GM23338 (cell line): ENCODE measurements around the gene RICTOR. TPM values are rescaled to one million over a fixed set of nuclear protein-coding genes. Genes with fewer than 3 reads are reported as not detected.

ENCODE experiments used
- ATAC-seq: fragments of 200-7000 bp; cut with Tn5 transposase; 3 replicates; pipeline ENCODE4 v1.9.1; 2020
- DNase-seq: peaks from one replicate; pipeline ENCODE4 v3.0.0-alpha.2; 2015; ENCODE audit warnings: low spot score
- H2AFZ ChIP-seq: fragments of 200-600 bp; sonication (generic); 2 replicates; pipeline ENCODE4 v1.8.0; 2016; ENCODE audit warnings: antibody characterized with exemption, mild to moderate bottlenecking, moderate library complexity
- H3F3A ChIP-seq: fragments of 200-600 bp; sonication (generic); replicated peaks from 2 replicates; pipeline ENCODE4 v1.8.0; 2017; ENCODE audit warnings: antibody characterized with exemption, mixed run types, low read depth
- H3K27ac ChIP-seq: fragments of 200-600 bp; sonication (generic); 2 replicates; pipeline ENCODE4 v1.6.1; 2016; ENCODE audit warnings: low read depth
- H3K27me3 ChIP-seq: fragments of 200-600 bp; sonication (generic); 2 replicates; pipeline ENCODE4 v1.8.0; 2016; ENCODE audit warnings: mild to moderate bottlenecking, mixed run types, moderate library complexity; ENCODE audit not compliant: insufficient read depth
- H3K36me3 ChIP-seq: fragments of 200-600 bp; sonication (generic); 2 replicates; pipeline ENCODE4 v1.8.0; 2016; ENCODE audit warnings: mild to moderate bottlenecking; ENCODE audit not compliant: insufficient read depth
- H3K4me1 ChIP-seq: fragments of 200-600 bp; sonication (generic); 2 replicates; pipeline ENCODE4 v1.8.0; 2016; ENCODE audit warnings: mild to moderate bottlenecking, moderate library complexity; ENCODE audit not compliant: insufficient read depth
- H3K4me2 ChIP-seq: fragments of 200-600 bp; sonication (generic); 2 replicates; pipeline ENCODE4 v1.7.1; 2017; ENCODE audit warnings: mixed run types
- H3K4me3 ChIP-seq: fragments of 200-600 bp; sonication (generic); 2 replicates; pipeline ENCODE4 v1.6.1; 2016; ENCODE audit warnings: mixed run types
- H3K79me2 ChIP-seq: fragments of 200-600 bp; sonication (generic); replicated peaks from 2 replicates; pipeline ENCODE4 v1.8.0; 2017; ENCODE audit warnings: mild to moderate bottlenecking; ENCODE audit not compliant: insufficient read depth
- H3K9me2 ChIP-seq: fragments of 200-600 bp; sonication (generic); 2 replicates; pipeline ENCODE4 v1.8.0; 2017; ENCODE audit not compliant: insufficient read depth
- H4K20me1 ChIP-seq: fragments of 200-600 bp; sonication (generic); replicated peaks from 2 replicates; pipeline ENCODE4 v1.8.0; 2017; ENCODE audit warnings: mild to moderate bottlenecking; ENCODE audit not compliant: insufficient read depth
- H3K27ac Mint-ChIP-seq: 2 replicates; pipeline ENCODE4 v1.8.0; 2020; ENCODE audit warnings: inconsistent platforms, mild to moderate bottlenecking, moderate library complexity, mixed read lengths
- H3K27me3 Mint-ChIP-seq: 3 replicates; pipeline ENCODE4 v1.8.0; 2022; ENCODE audit warnings: low read depth, mild to moderate bottlenecking, moderate library complexity, mixed read lengths, inconsistent platforms; ENCODE audit not compliant: insufficient read depth, poor library complexity
- H3K36me3 Mint-ChIP-seq: 3 replicates; pipeline ENCODE4 v1.8.0; 2021; ENCODE audit warnings: low read depth, mild to moderate bottlenecking, inconsistent platforms, moderate library complexity, mixed read lengths
- H3K4me1 Mint-ChIP-seq: 3 replicates; pipeline ENCODE4 v1.8.0; 2020; ENCODE audit warnings: mild to moderate bottlenecking, inconsistent platforms, mixed read lengths
- H3K4me3 Mint-ChIP-seq: 3 replicates; pipeline ENCODE4 v1.8.0; 2021; ENCODE audit warnings: moderate library complexity, mild to moderate bottlenecking, inconsistent platforms, mixed read lengths
- H3K9me3 Mint-ChIP-seq: 3 replicates; pipeline ENCODE4 v1.8.0; 2020; ENCODE audit warnings: moderate library complexity, mild to moderate bottlenecking, inconsistent platforms, mixed read lengths
- CREB1 ChIP-seq: fragments of 250-450 bp; sonication (Bioruptor Pico); IDR thresholded peaks from 2 replicates; pipeline ENCODE4 v1.5.0; 2020; ENCODE audit warnings: low read depth, mild to moderate bottlenecking, moderate library complexity
- CTCF ChIP-seq, 2 experiments: fragments of 200-600 bp in 1 of 2; sonication (generic) in 1 of 2; conservative IDR thresholded peaks; 2 replicates each; pipeline versions ENCODE4 v1.5.1 to v1.6.1; 2016 to 2017; ENCODE audit warnings: antibody characterized with exemption in 2 of 2, low read depth in 2 of 2, mild to moderate bottlenecking in 2 of 2, moderate library complexity in 1 of 2
- ETS1 ChIP-seq: IDR thresholded peaks from 2 replicates; pipeline ENCODE4 v1.6.1; 2016; ENCODE audit warnings: antibody characterized with exemption
- EZH2phosphoT487 ChIP-seq: fragments of 200-600 bp; sonication (generic); IDR thresholded peaks from one replicate; pipeline ENCODE4 v1.8.1; 2018; ENCODE audit warnings: antibody characterized with exemption; ENCODE audit not compliant: unreplicated experiment
- JUNB ChIP-seq: IDR thresholded peaks from one replicate; pipeline ENCODE4 v1.6.1; 2016; ENCODE audit warnings: antibody characterized with exemption; ENCODE audit not compliant: unreplicated experiment
- REST ChIP-seq: IDR thresholded peaks from one replicate; pipeline ENCODE4 v1.6.1; 2018; ENCODE audit warnings: antibody characterized with exemption; ENCODE audit not compliant: unreplicated experiment
- STAT1 ChIP-seq: IDR thresholded peaks from one replicate; pipeline ENCODE4 v1.6.1; 2016; ENCODE audit warnings: antibody characterized with exemption; ENCODE audit not compliant: unreplicated experiment
- ZNF331 ChIP-seq: fragments of 250-450 bp; sonication (Bioruptor Pico); IDR thresholded peaks from 2 replicates; pipeline ENCODE4 v1.5.0; 2020; ENCODE audit warnings: low read depth, mild to moderate bottlenecking, moderate library complexity
- ZNF462 ChIP-seq: fragments of 250-450 bp; sonication (Bioruptor Pico); IDR thresholded peaks from 2 replicates; pipeline ENCODE4 v1.5.0; 2020; ENCODE audit warnings: mild to moderate bottlenecking, moderate library complexity
- polyA plus RNA-seq: library from polyadenylated mRNA; unstranded; fragments of >200 nt; fragmentation: Nextera tagmentation; extraction: Ambion mirVana; gene quantifications from 2 replicates; pipeline ENCODE4 v1.2.1, GENCODE V29; 2016
- total RNA-seq: library from RNA; depleted of rRNA; stranded (reverse); fragments of >200 nt; shearing (Covaris generic); gene quantifications from 2 replicates; pipeline ENCODE4 v1.2.3, GENCODE V29; 2014

The RICTOR gene
- total and polyA plus RNA-seq, 2 experiments from 2014 or later: 9.9 to 27.4 TPM

DNA sequence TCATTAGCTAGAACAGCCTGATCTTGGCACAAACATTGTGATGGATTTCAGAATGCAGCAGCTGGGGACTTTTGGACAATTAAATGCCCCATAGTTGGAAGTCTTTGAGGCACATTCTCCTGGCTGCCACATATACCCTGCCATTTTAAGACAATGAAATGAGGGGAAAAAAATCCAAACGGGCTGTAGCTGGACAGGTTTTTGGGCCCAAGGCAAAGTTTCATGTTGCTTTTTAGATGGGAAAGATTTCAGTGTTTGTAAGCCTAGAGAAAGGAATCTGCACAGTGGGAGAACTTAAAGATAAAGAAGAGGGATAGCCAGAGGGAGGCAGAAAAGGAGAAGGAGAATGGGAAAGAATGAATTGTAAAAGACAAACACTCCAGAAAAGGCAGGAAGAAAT lies 30.0 kb upstream of the RICTOR start:
- Mint-ChIP-seq H3K27me3 (peaks cover 6% of the 10 kb centered on the region), H3K36me3 (no peaks in the 10 kb centered on the region), H3K9me3 (no peaks in the 10 kb centered on the region), H3K4me3 (no peak overlapping the region), H3K27ac (no peak overlapping the region), H3K4me1 (no peaks in the 10 kb centered on the region; the same call in 2 of the 3 replicates)
- Histone ChIP-seq H2AFZ (peak overlapping the region; percentile 60), H3K36me3 (no peaks in the 10 kb centered on the region), H3K4me1 (no peaks in the 10 kb centered on the region), H3K27me3 (no peaks in the 10 kb centered on the region), H3K27ac (no peak overlapping the region), H3F3A (no peaks in the 10 kb centered on the region), H3K4me3 (no peak overlapping the region), H4K20me1 (no peaks in the 10 kb centered on the region), H3K9me2 (peaks cover 1% of the 10 kb centered on the region; the same call in 1 of the 2 replicates), H3K4me2 (no peak overlapping the region), H3K79me2 (no peaks in the 10 kb centered on the region)
- no peak for DNase-seq
- ATAC-seq: no peak
- TF ChIP-seq EZH2phosphoT487 (no peak), ETS1 (no peak), CTCF (conservative IDR thresholded peaks at IDR 0.05; ENCODE audit: low read depth in 2 of 2) (no peak), JUNB (no peak)

GRCh38 chr5:39102684-39103155 lies 28.5 kb upstream of the RICTOR start:
- Histone ChIP-seq H3K4me3 (no peak overlapping the region), H3K27me3 (no peaks in the 10 kb centered on the region), H2AFZ (no peak overlapping the region), H3K27ac (no peak overlapping the region), H3K36me3 (no peaks in the 10 kb centered on the region), H3K4me2 (no peak overlapping the region), H3K79me2 (no peaks in the 10 kb centered on the region), H3K4me1 (no peaks in the 10 kb centered on the region), H3F3A (no peaks in the 10 kb centered on the region), H3K9me2 (peaks cover 3% of the 10 kb centered on the region; the same call in 1 of the 2 replicates), H4K20me1 (no peaks in the 10 kb centered on the region)
- DNase-seq: no peak
- Mint-ChIP-seq H3K4me3 (no peak overlapping the region), H3K4me1 (no peaks in the 10 kb centered on the region; the same call in 2 of the 3 replicates), H3K36me3 (no peaks in the 10 kb centered on the region), H3K9me3 (no peaks in the 10 kb centered on the region), H3K27ac (no peak overlapping the region), H3K27me3 (peaks cover 6% of the 10 kb centered on the region)
- ATAC-seq: no peak
- TF ChIP-seq ZNF462 (CRISPR knock-in tag): no peak
- TF ChIP-seq ZNF331 (CRISPR knock-in tag): no peak
- TF ChIP-seq CREB1 (CRISPR knock-in tag): no peak
- TF ChIP-seq STAT1: no peak
- TF ChIP-seq REST: no peak
